ENCODE data around the gene CBX7.
"Not testable (repeated sequence)": the region's sequence is repeated elsewhere in the genome, so short reads cannot be mapped to it uniquely, and the experiment has no call there.

Gene CBX7

DNA sequence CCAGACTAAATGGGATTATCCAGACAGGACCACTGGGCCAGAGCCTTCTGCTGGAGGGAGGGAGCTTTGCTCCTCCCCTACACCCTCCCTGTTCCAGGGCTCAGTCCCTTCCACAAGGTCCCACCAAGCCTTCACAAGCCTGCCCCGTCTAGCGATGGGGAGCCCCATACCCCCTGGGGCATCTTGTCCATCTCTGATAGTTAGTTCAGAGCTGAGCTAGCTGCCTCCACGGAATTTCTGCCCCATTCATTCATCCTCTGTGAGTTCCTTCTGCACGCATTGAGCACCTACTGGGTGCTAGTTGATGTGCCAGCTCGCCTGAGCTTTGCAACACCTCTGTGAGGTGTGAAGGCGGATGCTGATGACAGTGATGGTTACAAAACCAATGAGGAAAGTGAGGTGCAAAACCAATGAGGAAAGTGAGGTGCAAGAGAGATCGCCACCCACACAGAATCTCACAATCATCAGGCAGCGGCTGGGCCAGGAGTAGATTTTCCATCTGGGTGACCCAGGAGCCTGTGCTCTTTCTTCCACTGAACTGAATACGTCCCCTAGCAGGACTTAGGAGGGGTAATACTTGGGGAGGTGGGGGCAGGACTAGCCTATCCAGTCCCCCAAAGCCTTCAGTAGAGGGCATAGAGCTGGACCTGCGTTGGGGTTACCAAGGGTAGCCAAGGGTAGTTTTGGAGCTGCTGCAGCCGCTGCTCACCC is 21.5 kb upstream of the CBX7 start:
- DNase-seq: no peak

GRCh38 chr22:39173050-39173706 is 20.7 kb upstream of the CBX7 start:
- DNase-seq: no peak

DNA sequence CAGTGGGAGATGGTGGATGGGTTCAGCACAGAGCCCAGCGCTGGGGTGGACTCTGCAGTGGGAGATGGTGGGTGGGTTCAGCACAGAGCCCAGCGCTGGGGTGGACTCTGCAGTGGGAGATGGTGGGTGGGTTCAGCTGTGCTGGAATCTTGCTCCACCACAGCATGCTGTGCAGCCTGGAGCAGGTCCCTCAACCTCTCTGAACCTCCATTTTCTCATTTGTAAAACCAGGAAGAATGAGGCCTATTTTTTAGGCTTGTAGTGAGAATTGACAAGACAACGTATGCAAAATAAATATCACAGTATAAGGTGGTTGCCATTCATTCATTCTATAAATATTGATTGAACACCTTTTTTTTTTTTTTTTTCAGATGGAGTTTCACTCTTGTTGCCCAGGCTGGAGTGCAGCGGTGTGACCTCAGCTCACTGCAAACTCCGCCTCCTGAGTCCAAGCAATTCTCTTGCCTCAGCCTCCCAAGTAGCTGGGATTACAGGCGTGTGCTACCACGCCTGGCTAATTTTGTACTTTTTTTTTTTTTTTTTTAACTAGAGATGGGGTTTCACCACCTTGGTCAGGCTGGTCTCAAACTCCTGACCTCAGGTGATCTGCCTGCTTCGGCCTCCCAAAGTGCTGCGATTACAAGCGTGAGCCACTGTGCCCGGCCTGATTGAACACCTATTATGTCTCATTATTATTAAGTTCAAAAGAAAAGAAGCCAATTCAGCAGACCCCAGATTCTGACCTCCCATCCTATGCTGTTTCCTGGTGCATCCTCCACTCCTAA is 20.0 kb upstream of the CBX7 start:
- not testable (repeated sequence) for DNase-seq

DNA sequence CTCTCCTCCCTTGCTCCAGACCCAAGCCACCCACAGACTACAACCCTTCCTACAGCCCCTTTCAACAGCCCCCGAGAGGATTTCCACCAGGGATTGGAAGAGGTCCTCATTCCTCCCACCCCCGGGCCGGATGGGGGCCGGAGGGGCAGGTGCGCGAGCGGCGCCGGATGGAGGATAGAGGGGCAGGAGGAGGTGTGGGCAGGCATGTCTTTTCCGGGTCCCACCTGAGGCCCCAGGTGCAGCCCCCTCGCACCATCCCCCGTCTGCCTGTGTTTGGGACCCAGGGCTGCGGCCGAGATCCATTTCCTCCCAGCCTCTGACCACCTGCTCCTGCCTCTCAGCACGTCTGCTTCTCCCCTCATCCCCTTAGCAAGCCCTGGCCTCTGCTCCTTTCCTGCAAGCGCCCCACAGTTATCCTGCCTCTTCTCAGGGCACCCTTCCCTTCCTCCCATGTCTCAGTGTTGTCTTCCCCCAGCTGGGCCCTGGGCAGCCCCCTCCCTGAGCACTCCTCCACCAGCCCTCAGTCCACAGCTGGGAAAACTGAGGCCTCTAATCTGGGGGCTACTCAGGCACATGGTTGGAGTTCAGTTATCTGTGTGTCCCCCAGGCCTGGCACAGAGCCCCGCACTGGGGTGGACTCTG is 19.3 kb upstream of the CBX7 start:
- DNase-seq: no peak

GRCh38 chr22:39170825-39171622 is 18.5 kb upstream of the CBX7 start:
- DNase-seq: peak; percentile 75

- DNase-seq: no peak
These were observed 17.5 kb upstream of the CBX7 start for GRCh38 chr22:39169797-39170466.

DNA sequence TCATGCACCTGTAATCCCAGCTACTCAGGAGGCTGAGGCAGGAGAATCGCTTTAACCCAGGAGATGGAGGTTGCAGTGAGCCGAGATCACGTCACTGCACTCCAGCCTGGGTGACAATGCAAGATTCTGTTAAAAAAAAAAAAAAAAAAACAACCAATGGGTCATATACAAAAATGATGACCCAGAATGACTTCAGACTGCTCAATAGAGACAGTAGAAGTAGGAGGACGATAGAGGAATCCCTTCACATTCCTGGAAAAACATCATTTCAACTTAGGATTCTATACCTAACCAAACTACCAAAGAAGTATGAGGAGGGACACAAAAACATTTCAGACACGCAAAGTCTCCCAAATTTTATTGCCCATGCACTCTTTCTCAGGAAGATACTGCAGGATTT is 14.1 kb upstream of the CBX7 start:
- DNase-seq: no peak

GRCh38 chr22:39156093-39156492 is 3.6 kb upstream of the CBX7 start:
- DNase-seq: not testable (repeated sequence)

DNA sequence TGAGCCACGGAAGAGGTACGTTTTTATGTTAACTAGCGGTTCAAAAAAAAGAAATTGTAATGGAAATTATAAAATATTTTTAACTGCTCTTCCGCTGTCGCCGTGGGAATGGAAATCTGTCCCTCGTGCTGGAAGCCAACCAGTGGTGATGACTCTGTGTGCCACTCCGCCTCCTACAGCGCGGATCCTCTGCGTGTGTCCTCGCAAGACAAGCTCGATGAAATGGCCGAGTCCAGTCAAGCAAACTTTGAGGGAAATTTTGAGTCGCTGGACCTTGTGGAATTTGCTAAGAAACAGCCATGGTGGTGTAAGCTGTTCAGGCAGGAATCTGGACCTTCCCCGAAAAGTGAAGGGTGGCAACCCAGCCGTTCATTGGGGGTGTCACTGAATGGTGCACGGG is 2.9 kb upstream of the CBX7 start:
- no peak for DNase-seq

GRCh38 chr22:39153220-39153717 is 789 bp upstream of the CBX7 start:
- DNase-seq: no peak

GRCh38 chr22:39152024-39152510 is 413 bp downstream of the CBX7 start:
- no peak for DNase-seq

GRCh38 chr22:39151329-39151975 is 1.0 kb downstream of the CBX7 start:
- DNase-seq: no peak

DNA sequence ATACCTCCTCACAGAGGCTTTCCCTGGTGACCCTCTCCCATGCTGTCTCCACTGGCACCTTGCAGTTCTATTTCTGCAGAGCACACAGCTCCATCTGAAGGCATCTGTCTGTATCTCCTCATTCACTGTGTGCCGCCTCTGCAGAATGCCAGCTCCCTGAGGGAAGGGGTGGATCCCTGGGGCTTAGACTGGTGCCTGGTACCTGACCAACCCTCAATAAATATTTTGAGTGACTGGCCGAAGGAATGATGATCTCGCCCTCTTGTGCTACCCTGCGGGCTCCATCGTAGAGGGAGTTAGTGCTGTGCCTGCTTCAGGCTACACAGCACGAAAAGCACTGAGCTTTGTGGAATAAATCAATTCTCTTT is 1.6 kb downstream of the CBX7 start:
- no peak for DNase-seq

DNA sequence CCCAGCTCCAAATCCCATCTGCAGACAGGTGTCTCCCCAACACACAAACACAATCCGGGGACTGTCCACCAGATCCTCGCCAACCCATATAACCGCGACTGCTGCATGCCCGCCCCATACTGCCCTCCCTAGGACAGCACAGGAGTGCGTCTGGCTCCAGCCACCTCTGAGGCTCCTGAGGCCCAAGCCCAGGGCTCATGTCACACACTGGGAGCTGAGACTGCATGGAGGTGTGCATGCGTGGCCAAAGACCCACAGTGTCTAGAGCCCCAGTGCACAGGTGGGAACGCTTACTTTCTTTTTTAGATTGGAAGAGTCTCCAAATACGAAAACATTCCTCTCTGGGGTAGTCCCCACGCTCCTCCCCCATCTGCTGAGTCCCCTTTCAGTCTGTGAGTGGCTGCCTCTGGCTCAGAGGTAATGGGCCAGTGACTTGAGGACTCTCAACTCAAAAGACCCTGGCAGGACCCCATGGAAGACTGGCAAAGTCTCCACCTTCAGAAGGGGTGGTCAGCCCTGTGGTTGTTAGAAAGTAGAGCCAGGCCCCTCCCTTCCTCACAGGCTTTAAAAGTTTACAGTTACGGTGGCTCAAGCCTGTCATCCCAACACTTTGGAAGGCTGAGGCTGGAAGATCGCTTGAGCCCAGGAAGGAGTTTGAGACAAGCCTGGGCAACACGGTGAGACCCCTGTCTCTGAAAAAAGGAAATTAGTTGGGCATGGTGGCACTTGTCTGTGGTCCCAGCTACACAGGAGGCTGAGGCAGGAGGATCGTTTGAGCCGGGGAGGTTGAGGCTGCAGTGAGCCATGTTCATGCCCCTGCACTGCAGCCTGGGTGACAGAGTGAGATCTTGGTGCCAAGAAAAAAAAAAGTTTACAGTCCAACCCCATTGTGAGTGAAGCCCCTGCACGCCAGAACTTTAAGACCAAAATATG is 2.3 kb downstream of the CBX7 start:
- DNase-seq: no peak

GRCh38 chr22:39148727-39149535 is 3.5 kb downstream of the CBX7 start:
- peak; percentile 41 for DNase-seq

DNA sequence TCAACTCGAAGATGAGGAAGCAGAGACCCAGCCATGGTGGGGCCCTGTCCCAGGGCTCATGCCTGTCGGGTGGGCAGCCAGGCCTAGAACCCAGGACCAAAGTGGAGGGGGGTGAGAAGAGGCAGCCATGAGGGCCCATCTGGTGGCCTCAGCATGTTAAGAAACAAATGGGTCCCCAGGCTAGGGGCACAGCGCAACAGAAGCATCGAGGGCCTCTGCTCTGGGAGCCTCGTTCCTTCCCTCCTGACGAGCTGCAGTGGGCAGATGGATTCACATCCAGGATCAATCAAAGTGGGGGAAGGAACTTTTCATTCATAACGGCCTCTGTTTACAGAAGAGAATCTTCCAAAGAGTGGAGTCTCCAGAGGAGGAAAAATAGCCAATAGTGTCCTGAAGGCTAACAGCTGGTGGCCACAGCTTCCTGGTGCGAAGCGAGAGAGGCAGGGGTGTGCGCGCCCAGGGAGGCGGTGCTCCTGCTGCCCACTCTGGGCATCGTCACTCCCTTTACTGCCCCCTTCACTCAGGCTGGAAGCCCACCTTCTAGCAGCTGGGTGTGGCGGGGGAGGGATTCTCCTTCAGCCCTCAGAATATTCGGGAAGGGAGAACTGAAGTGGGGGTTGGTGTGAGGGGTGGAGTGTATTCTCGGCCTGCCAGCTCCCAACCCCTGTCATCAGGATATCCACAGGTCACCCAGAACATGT is 4.3 kb downstream of the CBX7 start:
- no peak for DNase-seq

DNA sequence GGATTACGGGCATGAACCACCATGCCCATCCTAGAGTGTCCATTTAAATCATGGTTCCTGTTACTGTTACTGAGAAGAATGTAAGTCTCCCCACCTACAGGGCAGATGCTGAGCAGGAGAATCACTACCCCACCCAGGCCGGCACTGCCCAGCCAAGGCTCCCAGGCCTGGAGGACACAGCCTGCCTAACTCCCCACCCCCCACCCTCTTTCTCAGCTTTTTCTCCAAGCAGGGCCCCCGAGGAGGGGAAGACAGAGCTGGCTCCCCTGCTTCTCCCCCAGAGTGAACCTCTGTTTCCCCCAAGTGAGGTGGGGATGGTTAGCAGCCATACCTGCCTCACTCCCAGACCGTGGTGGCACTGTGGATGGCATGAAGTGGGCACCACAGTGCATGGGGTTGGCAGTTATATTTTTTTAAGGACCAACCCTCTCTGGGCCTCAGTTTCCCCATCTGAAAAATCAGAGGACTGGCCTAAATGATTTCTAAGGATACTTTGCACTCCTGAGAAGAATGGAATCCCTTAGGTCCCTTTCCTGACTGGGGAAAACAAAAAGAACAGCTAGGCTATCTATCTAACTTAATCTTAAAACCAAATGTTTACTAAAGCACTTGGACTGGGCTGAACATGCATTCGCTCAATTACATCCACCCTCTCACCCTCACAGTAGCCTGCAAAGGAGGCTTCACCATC is 5.0 kb downstream of the CBX7 start:
- DNase-seq: no peak
